Keratinocyte (primary cell): ENCODE results near the gene HAND2.

Source experiments
- CTCF ChIP-seq, 3 experiments: IDR thresholded peaks in 1 of 3; conservative IDR thresholded peaks in 1 of 3; optimal IDR thresholded peaks in 1 of 3; 2 replicates in 2 of 3; 3 replicates in 1 of 3; pipeline versions ENCODE3 to v1.5.1; 2011; ENCODE audit warnings: low read length in 3 of 3, mild to moderate bottlenecking in 3 of 3, moderate library complexity in 2 of 3, control low read depth in 1 of 3, inconsistent platforms in 1 of 3; ENCODE audit not compliant: insufficient read depth in 2 of 3; ENCODE audit errors: extremely low read depth in 1 of 3
- EZH2 ChIP-seq: IDR thresholded peaks from one replicate; pipeline ENCODE4 v1.6.1; 2012; ENCODE audit warnings: inconsistent platforms, mild to moderate bottlenecking, low read length, moderate library complexity

- TF ChIP-seq CTCF (optimal IDR thresholded peaks at IDR 0.05 in 1 of 3, IDR thresholded peaks at IDR 0.05 in 1 of 3, conservative IDR thresholded peaks at IDR 0.05 in 1 of 3; ENCODE audit: extremely low read depth in 1 of 3, insufficient read depth in 2 of 3, low read length in 3 of 3): no peak
- no peak for TF ChIP-seq EZH2
Observed at GRCh38 chr4:173504181-173504503, 25.9 kb downstream of the HAND2 start.
